Endothelial cell (in vitro differentiated cells): ENCODE results near the gene MAGI1. TPM values are rescaled to one million over a fixed set of nuclear protein-coding genes. Genes with fewer than 3 reads are reported as not detected.

ENCODE experiments used
- DNase-seq: peaks from one replicate; pipeline ENCODE4 v3.0.0; 2021; ENCODE audit warnings: low spot score
- H3K27ac Mint-ChIP-seq: one replicate; pipeline ENCODE4 v1.8.0; 2021; ENCODE audit warnings: mixed read lengths, inconsistent platforms; ENCODE audit not compliant: unreplicated experiment
- H3K27me3 Mint-ChIP-seq: one replicate; pipeline ENCODE4 v1.8.0; 2021; ENCODE audit warnings: mild to moderate bottlenecking, moderate library complexity, mixed read lengths, inconsistent platforms; ENCODE audit not compliant: unreplicated experiment
- H3K36me3 Mint-ChIP-seq: one replicate; pipeline ENCODE4 v1.8.0; 2021; ENCODE audit warnings: mild to moderate bottlenecking, low read depth, mixed read lengths, inconsistent platforms; ENCODE audit not compliant: unreplicated experiment
- H3K4me1 Mint-ChIP-seq: one replicate; pipeline ENCODE4 v1.8.0; 2021; ENCODE audit warnings: mild to moderate bottlenecking, mixed read lengths, inconsistent platforms; ENCODE audit not compliant: unreplicated experiment
- H3K4me3 Mint-ChIP-seq: one replicate; pipeline ENCODE4 v1.8.0; 2021; ENCODE audit warnings: mild to moderate bottlenecking, mixed read lengths, inconsistent platforms; ENCODE audit not compliant: unreplicated experiment
- H3K9me3 Mint-ChIP-seq: one replicate; pipeline ENCODE4 v1.8.0; 2021; ENCODE audit warnings: mixed read lengths, inconsistent platforms; ENCODE audit not compliant: unreplicated experiment
- CTCF ChIP-seq: fragments of 200-600 bp; sonication (generic); IDR thresholded peaks from one replicate; pipeline ENCODE4 v1.5.0; 2021; ENCODE audit warnings: antibody characterized with exemption; ENCODE audit not compliant: unreplicated experiment
- total RNA-seq: library from RNA; stranded (reverse); fragmentation: NEBNext Ultra II Directional; extraction: Animal tissue kit (Norgen Biotek cat#: 25700); gene quantifications from one replicate; pipeline ENCODE4 v1.2.1, GENCODE V29; 2021; ENCODE audit not compliant: unreplicated experiment

The MAGI1 gene
- total RNA-seq, 1 donor from 2014 or later: 33.8 TPM

- Mint-ChIP-seq H3K4me1 (peaks cover 8% of the 10 kb centered on the region), H3K27me3 (peaks cover 2% of the 10 kb centered on the region), H3K4me3 (no peak overlapping the region), H3K9me3 (no peaks in the 10 kb centered on the region), H3K27ac (no peak overlapping the region), H3K36me3 (no peaks in the 10 kb centered on the region)
- no peak for DNase-seq
- no peak for TF ChIP-seq CTCF
Observed at GRCh38 chr3:65665915-65666314, 372.8 kb downstream of the MAGI1 start.

GRCh38 chr3:65664931-65665330 lies 373.8 kb downstream of the MAGI1 start:
- peaks cover 2% of the 10 kb centered on the region for H3K27me3 Mint-ChIP-seq
- H3K4me3 Mint-ChIP-seq: no peak overlapping the region
- no peak overlapping the region for H3K27ac Mint-ChIP-seq
- peaks cover 8% of the 10 kb centered on the region for H3K4me1 Mint-ChIP-seq
- no peak for DNase-seq
- no peaks in the 10 kb centered on the region for H3K36me3 Mint-ChIP-seq
- no peak for TF ChIP-seq CTCF
- H3K9me3 Mint-ChIP-seq: no peaks in the 10 kb centered on the region

- Mint-ChIP-seq H3K36me3 (no peaks in the 10 kb centered on the region), H3K4me3 (no peak overlapping the region), H3K4me1 (peaks cover 3% of the 10 kb centered on the region)
Observed at GRCh38 chr3:65664446-65664845, 374.3 kb downstream of the MAGI1 start.

GRCh38 chr3:65662095-65662494 lies 376.6 kb downstream of the MAGI1 start:
- Mint-ChIP-seq H3K27me3 (peaks cover 2% of the 10 kb centered on the region), H3K4me1 (no peaks in the 10 kb centered on the region), H3K36me3 (no peaks in the 10 kb centered on the region), H3K27ac (no peak overlapping the region), H3K9me3 (no peaks in the 10 kb centered on the region), H3K4me3 (no peak overlapping the region)
- TF ChIP-seq CTCF: no peak
- no peak for DNase-seq

More at GRCh38 chr3:65664446-65664845, 374.3 kb downstream of the MAGI1 start:
- no peak overlapping the region for H3K27ac Mint-ChIP-seq
- no peaks in the 10 kb centered on the region for H3K9me3 Mint-ChIP-seq
- H3K27me3 Mint-ChIP-seq: peaks cover 2% of the 10 kb centered on the region
- no peak for TF ChIP-seq CTCF
- DNase-seq: no peak

- no peaks in the 10 kb centered on the region for H3K4me1 Mint-ChIP-seq
- DNase-seq: no peak
- H3K4me3 Mint-ChIP-seq: no peak overlapping the region
- no peaks in the 10 kb centered on the region for H3K36me3 Mint-ChIP-seq
- no peaks in the 10 kb centered on the region for H3K27me3 Mint-ChIP-seq
- H3K9me3 Mint-ChIP-seq: no peaks in the 10 kb centered on the region
- no peak for TF ChIP-seq CTCF
- no peak overlapping the region for H3K27ac Mint-ChIP-seq
Observed at GRCh38 chr3:65660000-65660598, 378.6 kb downstream of the MAGI1 start.
